ENCODE results near the gene MARK2. TPM values are rescaled to one million over a fixed set of nuclear protein-coding genes. Genes with fewer than 3 reads are reported as not detected.
A peak's percentile ranks its signal among the peaks of the same experiment; 100 is the strongest.

Gene MARK2
- total RNA-seq, 2 donors from 2014 or later: 29.0 to 30.0 TPM

GRCh38 chr11:63868399-63869064 is 29.6 kb downstream of the MARK2 start:
- Mint-ChIP-seq H3K27ac (no peak overlapping the region), H3K9me3 (no peaks in the 10 kb centered on the region), H3K27me3 (ENCODE audit: low read depth) (no peaks in the 10 kb centered on the region), H3K4me3 (peak overlapping the region in 1 of 2 donors; percentile 18), H3K4me1 (ENCODE audit: low read depth) (peaks cover 85% of the 10 kb centered on the region), H3K36me3 (ENCODE audit: insufficient read depth in 2 of 2) (peaks cover 1 to 9% of the 10 kb centered on the region in 2 donors)
- DNase-seq: no peak
- ATAC-seq (replicated peaks in 1 of 2): no peak

- no peak for DNase-seq
- no peak for ATAC-seq (replicated peaks in 1 of 2)
- Mint-ChIP-seq H3K9me3 (no peaks in the 10 kb centered on the region), H3K36me3 (ENCODE audit: insufficient read depth in 2 of 2) (peaks cover 1 to 9% of the 10 kb centered on the region in 2 donors), H3K4me1 (ENCODE audit: low read depth) (peaks cover 87% of the 10 kb centered on the region), H3K27ac (no peak overlapping the region), H3K4me3 (peak overlapping the region; percentile 49 to 67), H3K27me3 (ENCODE audit: low read depth) (no peaks in the 10 kb centered on the region)
These were observed 30.3 kb downstream of the MARK2 start for GRCh38 chr11:63869171-63869591.

GRCh38 chr11:63869683-63870082 is 30.8 kb downstream of the MARK2 start:
- Mint-ChIP-seq H3K27ac (peak overlapping the region; percentile 31), H3K36me3 (ENCODE audit: insufficient read depth in 2 of 2) (peaks cover 1 to 9% of the 10 kb centered on the region in 2 donors), H3K4me1 (ENCODE audit: low read depth) (peaks cover 92% of the 10 kb centered on the region), H3K9me3 (no peaks in the 10 kb centered on the region), H3K27me3 (ENCODE audit: low read depth) (no peaks in the 10 kb centered on the region), H3K4me3 (peak overlapping the region; percentile 49 to 67)
- DNase-seq: peak in 1 of 2 donors; percentile 19
- ATAC-seq (replicated peaks in 1 of 2): peak in 1 of 2 donors; percentile 32

- peak; percentile 22 to 28 for DNase-seq
- Mint-ChIP-seq H3K36me3 (ENCODE audit: insufficient read depth in 2 of 2) (peaks cover 1 to 9% of the 10 kb centered on the region in 2 donors), H3K27me3 (ENCODE audit: low read depth) (no peaks in the 10 kb centered on the region), H3K4me1 (ENCODE audit: low read depth) (peaks cover 88% of the 10 kb centered on the region), H3K9me3 (no peaks in the 10 kb centered on the region), H3K4me3 (peak overlapping the region; percentile 49 to 67), H3K27ac (no peak overlapping the region)
- peak; percentile 43 to 47 for ATAC-seq (replicated peaks in 1 of 2)
These were observed 31.6 kb downstream of the MARK2 start for GRCh38 chr11:63870351-63871140.

GRCh38 chr11:63871962-63872799 is 33.3 kb downstream of the MARK2 start:
- ATAC-seq (replicated peaks in 1 of 2) (peak; percentile 85 to 89), DNase-seq (peak; percentile 52 to 55)
- H3K4me3 Mint-ChIP-seq: peak overlapping the region; percentile 15 to 17
- peaks cover 0 to 9% of the 10 kb centered on the region in 2 donors for H3K36me3 Mint-ChIP-seq (ENCODE audit: insufficient read depth in 2 of 2)
- no peak overlapping the region for H3K27ac Mint-ChIP-seq
- peaks cover 73% of the 10 kb centered on the region for H3K4me1 Mint-ChIP-seq (ENCODE audit: low read depth)
- no peaks in the 10 kb centered on the region for H3K9me3 Mint-ChIP-seq
- H3K27me3 Mint-ChIP-seq (ENCODE audit: low read depth): no peaks in the 10 kb centered on the region

GRCh38 chr11:63872800-63873197 is 33.9 kb downstream of the MARK2 start:
- DNase-seq: no peak
- H3K36me3 Mint-ChIP-seq (ENCODE audit: insufficient read depth in 2 of 2): peaks cover 0 to 9% of the 10 kb centered on the region in 2 donors
- H3K9me3 Mint-ChIP-seq: no peaks in the 10 kb centered on the region
- H3K27me3 Mint-ChIP-seq (ENCODE audit: low read depth): no peaks in the 10 kb centered on the region
- ATAC-seq (replicated peaks in 1 of 2): no peak
- no peak overlapping the region for H3K4me3 Mint-ChIP-seq
- no peak overlapping the region for H3K27ac Mint-ChIP-seq
- peaks cover 69% of the 10 kb centered on the region for H3K4me1 Mint-ChIP-seq (ENCODE audit: low read depth)

GRCh38 chr11:63873311-63873710 is 34.4 kb downstream of the MARK2 start:
- Mint-ChIP-seq H3K4me3 (no peak overlapping the region), H3K27me3 (ENCODE audit: low read depth) (no peaks in the 10 kb centered on the region), H3K27ac (no peak overlapping the region), H3K36me3 (ENCODE audit: insufficient read depth in 2 of 2) (peaks cover 0 to 7% of the 10 kb centered on the region in 2 donors), H3K4me1 (ENCODE audit: low read depth) (peaks cover 69% of the 10 kb centered on the region), H3K9me3 (no peaks in the 10 kb centered on the region)
- DNase-seq (no peak), ATAC-seq (replicated peaks in 1 of 2) (no peak)

- Mint-ChIP-seq H3K27ac (no peak overlapping the region), H3K4me1 (ENCODE audit: low read depth) (peaks cover 69% of the 10 kb centered on the region), H3K9me3 (no peaks in the 10 kb centered on the region), H3K27me3 (ENCODE audit: low read depth) (no peaks in the 10 kb centered on the region), H3K36me3 (ENCODE audit: insufficient read depth in 2 of 2) (peaks cover 0 to 3% of the 10 kb centered on the region in 2 donors), H3K4me3 (no peak overlapping the region)
- no peak for DNase-seq
- no peak for ATAC-seq (replicated peaks in 1 of 2)
These were observed 35.6 kb downstream of the MARK2 start for GRCh38 chr11:63874511-63874910.

GRCh38 chr11:63875506-63876065 is 36.7 kb downstream of the MARK2 start:
- Mint-ChIP-seq H3K36me3 (ENCODE audit: insufficient read depth in 2 of 2) (no peaks in the 10 kb centered on the region), H3K4me3 (no peak overlapping the region), H3K9me3 (no peaks in the 10 kb centered on the region), H3K27me3 (ENCODE audit: low read depth) (no peaks in the 10 kb centered on the region), H3K4me1 (ENCODE audit: low read depth) (peaks cover 69% of the 10 kb centered on the region), H3K27ac (no peak overlapping the region)
- no peak for DNase-seq
- no peak for ATAC-seq (replicated peaks in 1 of 2)

- Mint-ChIP-seq H3K9me3 (no peaks in the 10 kb centered on the region), H3K27me3 (ENCODE audit: low read depth) (no peaks in the 10 kb centered on the region), H3K27ac (no peak overlapping the region), H3K4me3 (no peak overlapping the region), H3K4me1 (ENCODE audit: low read depth) (peaks cover 72% of the 10 kb centered on the region), H3K36me3 (ENCODE audit: insufficient read depth in 2 of 2) (no peaks in the 10 kb centered on the region)
- DNase-seq (no peak), ATAC-seq (replicated peaks in 1 of 2) (no peak)
These were observed 37.7 kb downstream of the MARK2 start for GRCh38 chr11:63876616-63877015.

GRCh38 chr11:63877658-63878241 is 38.8 kb downstream of the MARK2 start:
- no peaks in the 10 kb centered on the region for H3K9me3 Mint-ChIP-seq
- peak overlapping the region; percentile 3 for H3K27ac Mint-ChIP-seq
- ATAC-seq (replicated peaks in 1 of 2) (no peak), DNase-seq (no peak)
- no peaks in the 10 kb centered on the region for H3K27me3 Mint-ChIP-seq (ENCODE audit: low read depth)
- peaks cover 0 to 2% of the 10 kb centered on the region in 2 donors for H3K36me3 Mint-ChIP-seq (ENCODE audit: insufficient read depth in 2 of 2)
- no peak overlapping the region for H3K4me3 Mint-ChIP-seq
- peaks cover 67% of the 10 kb centered on the region for H3K4me1 Mint-ChIP-seq (ENCODE audit: low read depth)

GRCh38 chr11:63879598-63880402 is 40.9 kb downstream of the MARK2 start:
- ATAC-seq (replicated peaks in 1 of 2) (no peak), DNase-seq (no peak)
- Mint-ChIP-seq H3K36me3 (ENCODE audit: insufficient read depth in 2 of 2) (peaks cover 0 to 2% of the 10 kb centered on the region in 2 donors), H3K4me1 (ENCODE audit: low read depth) (peaks cover 71% of the 10 kb centered on the region), H3K27me3 (ENCODE audit: low read depth) (no peaks in the 10 kb centered on the region), H3K4me3 (no peak overlapping the region), H3K9me3 (no peaks in the 10 kb centered on the region), H3K27ac (peak overlapping the region; percentile 60)

Measured in activated T-cell treated with anti-CD3 and anti-CD28 coated beads, Interleukin-2, amount 50 U/mL, for 72 hours (primary cell).